ENCODE data around the gene TMEM215. TPM values are rescaled to one million over a fixed set of nuclear protein-coding genes. Genes with fewer than 3 reads are reported as not detected.
"Not testable (repeated sequence)": the region's sequence is repeated elsewhere in the genome, so short reads cannot be mapped to it uniquely, and the experiment has no call there.

The TMEM215 gene, protein sequence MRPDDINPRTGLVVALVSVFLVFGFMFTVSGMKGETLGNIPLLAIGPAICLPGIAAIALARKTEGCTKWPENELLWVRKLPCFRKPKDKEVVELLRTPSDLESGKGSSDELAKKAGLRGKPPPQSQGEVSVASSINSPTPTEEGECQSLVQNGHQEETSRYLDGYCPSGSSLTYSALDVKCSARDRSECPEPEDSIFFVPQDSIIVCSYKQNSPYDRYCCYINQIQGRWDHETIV
- total RNA-seq: not detected in 2 replicates

DNA sequence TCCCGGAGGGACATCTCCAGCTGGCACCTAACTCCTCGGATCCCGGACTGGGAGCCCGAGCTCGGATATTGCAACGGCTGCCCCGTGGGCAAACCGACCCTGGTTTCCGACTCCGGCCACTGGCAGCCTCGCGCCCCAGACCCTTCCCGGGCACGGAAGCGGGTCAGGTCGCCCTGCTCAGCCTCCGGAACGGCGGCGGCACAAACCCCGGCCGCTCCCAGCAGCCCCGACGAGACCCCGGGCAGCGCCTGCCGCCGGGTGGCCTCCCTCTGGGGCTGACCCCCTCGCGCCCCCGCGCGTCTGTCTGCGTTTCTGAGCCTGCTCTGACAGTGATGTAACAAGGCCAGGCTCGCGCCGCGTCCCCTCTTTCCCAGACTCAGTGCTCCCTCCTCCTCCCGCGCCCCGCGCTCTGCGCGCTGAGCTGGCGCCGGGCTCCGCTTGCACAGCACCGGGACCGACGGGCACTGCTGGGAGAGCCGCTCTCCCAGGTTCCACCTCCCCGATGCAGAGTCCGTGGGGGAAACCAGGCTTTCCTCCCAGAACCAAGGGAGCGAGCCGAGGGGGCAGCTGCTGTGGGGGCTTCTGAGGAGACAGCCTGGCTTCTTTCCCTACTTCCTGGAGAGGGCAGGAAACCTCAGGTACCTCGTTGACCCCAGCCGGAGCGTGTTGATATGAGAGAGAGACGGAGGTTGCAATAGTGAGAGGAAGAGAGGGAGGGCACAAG, at the start of gene TMEM215:
Gene TMEM215 (plus strand): TSS at position 373 of the 724 bp plus-strand sequence. CDS start 644 bp downstream, outside the sequence.
- no peak for DNase-seq (ENCODE audit: low read depth)

DNA sequence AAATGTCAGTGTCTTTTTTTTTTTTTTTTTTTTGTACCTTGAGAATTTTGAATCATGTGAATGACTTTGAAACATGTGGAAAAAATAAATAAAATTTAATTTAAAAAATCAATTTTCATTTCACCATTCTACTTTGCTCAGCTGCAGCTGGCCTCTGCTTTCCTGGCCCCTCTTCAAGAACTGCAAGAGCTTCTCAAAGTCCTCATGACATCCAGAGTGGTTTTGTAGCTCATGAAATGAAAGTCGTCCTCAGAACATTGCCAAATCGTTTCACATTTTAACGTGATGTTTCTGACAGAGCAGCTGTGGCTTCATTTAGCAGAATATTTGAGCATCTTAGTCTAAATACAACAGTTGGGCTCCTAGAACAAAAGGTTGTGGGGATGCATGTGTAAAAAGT, 47.9 kb upstream of the TMEM215 start:
- DNase-seq (ENCODE audit: low read depth): no peak

DNA sequence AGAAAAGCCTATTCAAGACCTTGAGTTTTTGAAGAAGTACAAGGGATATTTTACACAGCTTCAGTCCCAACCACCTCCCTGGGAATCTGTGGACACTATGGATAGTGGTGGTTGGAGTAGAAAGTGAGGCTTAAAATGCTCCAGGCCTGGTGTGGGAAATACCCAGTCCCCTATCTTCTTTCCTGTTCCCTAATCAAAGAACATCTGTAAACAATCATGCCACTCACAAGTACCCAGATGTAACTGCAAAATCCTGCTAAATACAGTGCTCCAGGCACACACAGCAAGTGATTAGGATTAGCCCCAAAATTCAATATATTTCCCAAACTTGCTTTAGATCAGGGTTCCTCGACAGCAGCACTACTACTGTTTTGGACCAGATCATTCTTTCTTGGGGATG, 46.0 kb upstream of the TMEM215 start:
- DNase-seq (ENCODE audit: low read depth): no peak

DNA sequence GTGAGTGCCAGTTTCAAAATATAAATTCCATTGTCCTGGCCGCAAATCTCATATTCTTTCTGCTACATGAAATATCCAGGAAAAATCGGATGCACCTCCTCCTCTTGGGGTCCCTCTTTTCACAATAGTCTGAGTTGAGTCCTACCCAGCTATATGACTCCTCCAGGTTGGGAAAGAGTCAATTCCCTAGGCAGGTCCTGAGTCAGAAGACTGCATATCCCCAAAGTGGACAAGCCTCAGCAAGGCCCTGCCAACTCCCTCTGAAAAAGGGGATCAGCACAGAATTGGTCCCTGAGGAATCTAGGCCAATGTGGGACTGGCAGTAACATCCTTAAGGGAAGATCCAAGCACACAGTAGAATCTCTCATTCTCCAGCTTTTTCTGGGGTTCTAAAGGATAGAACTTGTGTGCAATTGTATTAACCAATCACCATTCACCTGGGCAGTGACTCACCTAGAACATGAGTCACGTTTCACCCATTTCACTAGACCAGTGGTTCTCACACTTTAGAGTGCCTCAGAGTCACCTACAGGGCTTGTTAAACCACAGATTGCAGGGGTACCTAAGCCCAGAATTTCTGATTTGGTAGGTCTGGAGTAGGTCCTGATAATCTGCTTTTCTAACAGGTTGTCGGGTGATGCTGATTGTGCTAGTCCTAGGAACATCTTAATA, 44.7 kb upstream of the TMEM215 start:
- peak; percentile 22 for DNase-seq (ENCODE audit: low read depth)

DNA sequence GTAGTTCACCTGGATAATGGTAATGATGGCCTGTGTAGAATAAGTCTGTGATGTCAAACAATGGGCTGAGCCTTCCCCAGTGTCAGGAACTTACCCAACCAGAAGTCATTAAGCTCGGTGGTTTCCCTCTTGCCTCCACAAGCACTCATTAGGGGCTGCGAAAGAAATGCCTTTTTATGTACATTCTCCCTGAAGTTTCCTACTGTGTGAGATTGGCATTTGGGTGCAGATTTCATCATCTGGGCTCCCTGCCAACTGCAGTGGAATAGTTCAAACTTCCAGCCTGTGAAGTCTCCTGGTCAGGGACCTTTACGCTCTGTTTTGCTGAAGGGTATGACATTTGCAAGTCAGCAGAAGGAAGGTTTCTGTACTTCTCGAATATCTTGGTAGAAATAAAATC, 41.6 kb upstream of the TMEM215 start:
- peak; percentile 48 for DNase-seq (ENCODE audit: low read depth)

DNA sequence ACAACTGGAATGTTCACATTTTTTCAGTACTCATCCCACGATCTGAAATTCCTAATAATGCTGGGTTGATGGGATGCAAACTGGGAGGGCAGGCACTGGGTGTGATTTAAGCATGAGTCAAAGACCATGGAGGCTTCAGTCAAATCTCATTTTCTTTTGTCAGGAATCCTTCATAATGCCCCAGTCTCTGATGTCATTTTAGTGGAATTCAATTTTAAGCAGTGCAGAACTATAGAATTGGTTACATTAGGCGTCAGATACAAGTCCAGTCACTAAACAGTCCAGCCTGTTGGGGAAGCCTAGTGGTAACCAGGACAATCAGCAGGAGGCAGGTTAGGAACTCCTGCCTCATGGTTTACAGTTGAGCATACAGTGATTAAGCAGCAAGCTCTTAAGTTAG, 41.0 kb upstream of the TMEM215 start:
- no peak for DNase-seq (ENCODE audit: low read depth)

DNA sequence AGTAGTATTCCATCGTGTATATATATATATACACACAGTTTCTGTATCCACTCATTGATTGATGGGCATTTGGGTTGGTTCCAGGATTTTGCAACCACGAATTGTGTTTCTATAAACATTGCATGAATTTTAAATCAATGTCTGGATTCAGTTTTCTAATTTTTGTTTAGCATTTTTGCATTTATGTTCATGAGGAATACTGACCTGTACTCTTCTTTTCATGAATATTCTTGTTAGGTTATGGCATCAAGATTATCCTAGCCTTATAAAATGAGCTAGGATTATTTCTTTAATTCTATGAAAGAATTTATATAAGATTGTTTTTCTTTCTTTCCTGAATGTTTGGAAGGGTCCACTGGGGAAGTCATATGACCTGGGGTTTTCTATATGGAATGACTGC, 35.3 kb upstream of the TMEM215 start:
- no peak for DNase-seq (ENCODE audit: low read depth)

DNA sequence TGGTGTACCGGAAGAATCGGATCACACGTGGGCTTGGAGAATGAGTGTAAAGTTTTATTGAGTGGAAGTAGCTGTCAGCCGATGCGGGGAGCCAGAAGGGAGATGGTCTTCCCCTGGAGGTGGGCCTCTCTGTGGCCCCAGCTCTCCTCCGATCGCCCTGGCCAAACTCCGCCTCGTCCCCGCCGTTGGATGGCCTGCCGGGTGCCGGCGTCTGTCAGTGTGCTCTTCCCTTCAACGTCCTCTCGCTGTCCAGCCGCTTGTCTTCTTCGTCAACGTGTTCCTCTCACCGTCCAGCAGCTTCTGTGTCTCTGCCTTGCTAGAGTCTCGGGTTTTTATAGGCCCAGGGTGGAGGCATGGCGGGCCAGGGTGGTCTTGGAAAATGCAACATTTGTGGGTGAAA, 27.6 kb upstream of the TMEM215 start:
- DNase-seq (ENCODE audit: low read depth): no peak

DNA sequence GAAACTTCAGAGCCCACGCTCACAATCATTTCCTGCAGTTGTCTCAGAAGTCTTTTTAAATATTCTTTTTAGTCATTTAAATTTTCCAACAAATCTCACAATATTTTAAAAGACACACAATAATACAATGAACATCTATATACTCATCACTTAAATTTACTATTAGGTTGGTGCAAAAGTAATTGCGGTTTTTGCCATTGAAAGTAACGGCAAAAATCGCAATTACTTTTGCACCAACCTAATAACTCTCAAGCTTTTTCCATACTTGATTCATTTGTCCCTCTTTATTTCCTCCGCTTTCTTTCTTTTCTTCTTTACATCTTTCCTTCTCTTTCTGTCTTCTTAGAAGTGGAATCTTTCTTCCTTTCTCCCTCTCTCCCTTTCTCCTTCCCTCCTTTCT, 19.2 kb upstream of the TMEM215 start:
- DNase-seq (ENCODE audit: low read depth): no peak

DNA sequence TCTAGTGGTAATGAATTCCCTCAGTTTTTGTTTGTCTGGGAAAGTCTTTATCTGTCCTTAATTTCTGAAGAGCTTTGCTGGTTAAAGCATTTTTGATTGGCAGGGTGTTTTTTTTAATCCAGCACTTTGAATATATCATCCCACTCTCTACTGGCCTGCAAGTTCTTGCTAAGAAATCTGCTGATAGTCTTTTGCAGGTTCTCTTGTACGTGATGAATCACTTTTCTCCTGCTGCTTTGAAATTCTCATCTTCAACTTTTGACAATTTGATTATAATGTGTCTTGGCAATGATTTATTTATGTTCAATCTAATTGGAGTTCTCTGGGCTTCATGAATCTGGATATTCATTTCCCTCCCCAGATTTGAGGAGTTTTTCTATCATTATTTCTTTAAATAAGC, 8.1 kb upstream of the TMEM215 start:
- no peak for DNase-seq (ENCODE audit: low read depth)

DNA sequence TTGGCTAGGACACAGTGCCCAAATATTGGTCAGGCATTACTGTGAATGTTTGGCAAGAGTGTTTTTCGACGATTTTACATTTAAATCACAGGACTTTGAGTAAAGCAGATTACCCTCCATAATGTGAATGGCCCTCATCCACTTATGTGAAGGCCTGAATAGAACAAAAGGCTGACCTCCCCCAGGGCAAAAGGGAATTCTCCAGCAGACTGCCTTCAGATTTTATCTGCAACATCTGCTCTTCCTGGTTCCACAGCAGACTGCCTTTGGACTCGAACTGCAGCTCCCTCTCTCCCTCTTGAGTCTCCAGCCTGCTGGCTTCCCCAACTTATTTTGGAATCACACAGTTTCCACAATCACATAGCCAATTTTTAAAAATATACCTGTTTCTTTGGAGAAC, 7.1 kb upstream of the TMEM215 start:
- no peak for DNase-seq (ENCODE audit: low read depth)

DNA sequence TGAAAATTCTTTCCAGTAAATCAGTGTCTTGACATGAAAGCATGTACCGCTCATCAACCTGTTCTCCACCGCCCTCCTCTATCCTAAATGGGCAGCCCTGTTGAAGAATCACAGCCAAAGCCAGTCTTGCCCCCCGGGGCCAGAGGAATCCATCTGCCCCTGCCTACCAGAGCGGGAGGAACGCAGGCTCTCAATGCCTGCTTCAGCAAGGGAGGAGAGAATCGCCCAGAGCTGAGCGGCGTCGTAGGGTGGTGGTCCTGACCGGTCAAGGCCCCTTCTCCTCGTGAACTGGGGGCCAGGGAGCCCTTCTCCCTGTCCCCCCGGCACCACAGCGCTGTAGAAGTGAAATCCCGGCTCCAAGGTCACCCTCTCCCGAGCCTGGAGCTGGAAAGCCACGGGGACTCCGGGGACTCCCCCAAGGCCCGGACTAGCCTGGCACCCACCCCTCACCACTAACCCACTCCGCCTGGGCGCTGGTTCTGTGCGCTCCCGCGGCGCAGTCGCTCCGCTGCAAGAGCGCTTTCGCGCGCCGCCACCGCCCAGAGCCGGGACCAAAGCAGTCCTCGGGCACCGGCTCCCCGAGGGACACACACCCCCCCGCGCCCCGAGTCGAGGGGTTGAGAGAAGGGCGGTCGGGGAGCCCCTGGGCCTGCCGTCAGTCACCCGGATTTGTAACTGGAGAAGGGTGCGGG, 718 bp upstream of the TMEM215 start:
- DNase-seq (ENCODE audit: low read depth): no peak

DNA sequence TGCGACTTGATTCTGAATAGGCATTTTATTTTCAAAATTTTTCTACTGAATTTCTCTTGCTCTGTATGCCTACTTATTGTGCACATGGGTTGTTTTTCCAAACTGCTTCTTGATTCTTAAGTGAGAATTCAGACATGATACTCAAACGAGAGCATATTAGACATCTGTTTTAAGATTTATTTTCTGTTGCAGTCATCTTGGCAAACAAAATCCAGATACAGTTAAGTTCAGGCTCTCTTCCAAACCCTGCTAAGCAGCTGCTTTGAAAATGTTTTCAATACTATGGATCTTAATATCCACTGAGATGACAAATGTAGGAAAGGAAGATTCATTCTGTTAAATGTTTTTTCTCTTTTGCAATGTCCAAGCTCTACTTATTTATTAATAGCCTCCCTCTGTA, 4.5 kb downstream of the TMEM215 start:
- DNase-seq (ENCODE audit: low read depth): no peak

DNA sequence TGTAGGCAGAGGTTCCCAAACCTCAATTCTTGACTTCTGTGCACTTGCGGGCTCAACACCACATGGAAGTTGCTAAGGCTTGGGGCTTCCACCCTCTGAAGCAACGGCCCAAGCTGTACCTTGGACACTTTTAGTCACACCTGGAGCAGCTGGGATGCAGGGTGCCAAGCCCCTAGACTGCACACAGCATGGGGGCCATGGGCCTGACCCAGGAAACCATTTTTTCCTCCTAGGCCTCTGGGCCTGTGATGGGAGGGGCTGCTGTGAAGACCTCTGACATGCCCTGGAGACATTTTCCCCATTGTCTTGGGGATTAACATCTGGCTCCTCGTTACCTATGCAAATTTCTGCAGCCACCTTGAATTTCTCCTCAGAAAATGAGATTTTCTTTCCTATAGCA, 12.7 kb downstream of the TMEM215 start:
- DNase-seq (ENCODE audit: low read depth): not testable (repeated sequence)

DNA sequence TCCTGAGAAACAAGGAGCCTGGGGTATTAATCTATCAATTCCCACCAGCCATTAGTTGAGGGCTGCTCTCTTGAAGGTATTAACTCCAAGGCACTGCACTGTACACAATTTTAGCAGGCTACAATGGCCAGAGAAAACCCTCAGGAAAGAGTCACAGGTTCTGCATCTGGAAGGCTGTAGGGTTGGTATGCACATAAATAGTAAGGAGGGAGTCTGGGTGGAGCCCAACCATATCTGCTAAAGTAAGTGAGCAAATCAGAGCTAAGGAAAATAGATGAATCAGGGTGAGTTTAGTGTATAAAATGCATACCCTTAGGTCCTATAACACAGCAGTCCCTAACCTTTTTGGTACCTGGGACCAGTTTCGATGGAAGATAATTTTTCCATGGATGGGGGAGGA, 18.2 kb downstream of the TMEM215 start:
- no peak for DNase-seq (ENCODE audit: low read depth)

DNA sequence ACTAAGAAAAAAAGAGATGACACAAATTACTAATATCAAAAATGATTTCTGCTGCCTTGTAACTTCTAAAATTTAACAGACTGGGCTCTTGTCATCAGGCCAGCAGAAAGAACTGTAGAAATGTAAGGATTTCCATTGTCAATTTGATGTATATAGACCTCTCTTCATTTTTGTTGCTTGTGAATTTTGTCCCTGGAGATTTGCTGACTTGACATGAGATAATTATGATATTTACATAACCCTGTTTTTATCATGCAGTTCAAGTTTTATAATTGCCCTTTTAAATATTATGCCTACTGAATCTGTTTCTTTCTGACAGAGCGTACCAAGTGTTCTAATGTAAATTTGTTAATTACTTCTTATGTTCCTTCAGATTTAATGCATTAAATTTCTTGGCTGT, 23.9 kb downstream of the TMEM215 start:
- no peak for DNase-seq (ENCODE audit: low read depth)

DNA sequence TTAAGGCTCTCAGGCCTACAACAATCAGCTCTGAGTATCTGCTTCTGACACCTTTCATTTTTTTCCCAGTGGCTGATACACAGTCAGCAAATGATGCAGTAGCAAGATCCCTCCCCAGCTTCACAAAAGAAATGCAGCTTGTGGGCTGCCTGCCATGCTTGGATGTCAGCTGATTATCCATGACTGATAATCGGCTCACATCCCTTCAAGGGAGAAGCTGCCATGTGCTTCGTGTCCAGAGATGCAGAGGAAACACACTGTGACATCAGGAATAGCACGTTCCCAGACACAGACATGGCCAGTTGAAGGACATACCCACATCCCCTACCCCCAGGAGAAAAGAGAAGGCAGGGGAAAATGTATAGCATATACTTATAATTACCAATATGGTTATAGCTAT, 27.9 kb downstream of the TMEM215 start:
- DNase-seq (ENCODE audit: low read depth): no peak

DNA sequence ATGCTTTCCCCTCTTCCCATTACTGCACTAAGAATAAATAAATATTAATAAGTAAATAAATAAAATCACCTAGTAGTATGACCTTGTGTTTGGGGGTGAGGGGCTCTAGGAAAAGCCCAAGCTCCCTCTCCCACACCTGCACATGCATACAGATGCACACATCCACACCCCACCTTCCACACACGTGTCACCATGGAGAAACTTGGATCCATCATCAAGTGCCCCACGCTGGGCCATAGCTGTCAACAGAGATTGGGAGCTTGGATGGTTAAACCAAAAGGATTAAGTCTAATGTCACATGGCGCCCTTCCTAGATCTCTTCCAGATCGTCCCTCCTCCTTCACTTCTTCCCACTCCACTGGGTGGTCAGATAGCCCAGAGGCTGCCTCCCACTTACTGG, 37.0 kb downstream of the TMEM215 start:
- DNase-seq (ENCODE audit: low read depth): no peak

DNA sequence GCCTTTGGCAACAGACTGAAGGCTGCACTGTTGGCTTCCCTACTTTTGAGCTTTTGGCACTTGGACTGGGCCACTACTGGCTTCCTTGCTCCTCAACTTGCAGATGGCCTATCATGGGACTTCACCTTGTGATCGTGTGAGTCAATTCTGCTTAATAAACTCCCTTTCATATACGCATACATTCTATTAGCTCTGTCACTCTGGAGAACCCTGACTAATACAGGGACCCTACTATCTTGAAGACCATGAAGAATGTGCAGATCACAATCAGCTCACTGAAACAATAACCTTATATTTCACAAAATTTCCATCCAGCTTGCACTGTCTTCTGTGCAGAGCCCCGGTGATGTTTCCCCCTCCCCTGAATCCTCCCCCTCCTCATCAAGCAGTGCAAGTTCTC, 39.8 kb downstream of the TMEM215 start:
- DNase-seq (ENCODE audit: low read depth): no peak

DNA sequence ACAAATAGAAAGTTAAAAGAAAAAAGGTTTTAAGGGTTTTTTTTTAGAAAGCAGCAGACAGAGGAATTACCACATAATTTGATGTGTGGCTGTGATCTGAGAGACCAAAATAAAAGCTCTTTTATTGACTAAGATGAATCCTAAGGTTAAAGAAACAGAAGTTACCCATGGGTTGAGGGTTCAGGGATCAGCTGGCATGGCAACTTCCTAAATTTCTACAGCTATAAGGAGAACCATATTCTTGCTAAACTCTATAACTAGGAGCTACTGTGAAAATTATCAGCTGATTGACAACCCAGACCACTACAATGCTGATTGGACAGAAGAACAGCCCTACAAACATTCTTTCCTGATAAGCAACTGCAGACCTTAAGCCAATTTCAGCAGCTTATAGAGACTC, 40.2 kb downstream of the TMEM215 start:
- no peak for DNase-seq (ENCODE audit: low read depth)

DNA sequence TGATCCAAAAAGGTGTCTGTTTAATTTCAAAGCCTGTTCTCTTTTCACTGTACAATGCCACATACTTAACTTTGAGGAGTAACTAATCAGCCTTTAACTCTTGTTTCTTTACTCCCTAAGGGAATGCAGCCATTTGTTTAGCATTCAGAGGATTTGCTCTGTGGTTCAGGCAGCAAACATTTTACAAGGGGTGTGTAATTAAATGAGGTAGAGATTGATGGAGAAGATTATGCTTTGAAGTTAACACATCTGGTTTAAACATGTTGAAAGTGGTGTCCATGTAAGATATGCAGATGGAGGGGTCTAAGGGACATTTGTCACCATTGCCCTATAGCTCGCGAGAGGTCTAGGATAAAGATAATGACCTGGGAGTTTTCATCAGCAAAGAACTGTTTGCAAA, 41.9 kb downstream of the TMEM215 start:
- DNase-seq (ENCODE audit: low read depth): no peak

DNA sequence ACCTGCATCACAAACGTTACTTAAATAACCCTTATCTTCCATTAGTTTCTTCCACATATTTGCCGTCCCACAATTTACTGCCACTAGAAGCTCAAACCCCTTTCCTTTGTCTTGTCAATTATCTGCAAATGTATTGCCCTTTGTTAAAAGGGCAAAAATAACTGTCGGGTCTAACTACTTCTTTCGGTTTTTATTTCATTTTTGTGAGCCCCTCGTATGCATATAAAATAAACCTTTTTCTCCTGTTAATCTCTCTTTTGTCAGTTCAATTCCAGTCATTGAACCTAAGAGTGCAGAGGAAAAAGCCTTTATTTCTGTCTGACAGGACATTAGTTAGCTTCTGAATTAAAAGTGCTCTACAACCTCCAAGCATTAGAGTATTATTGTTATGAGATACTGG, 45.5 kb downstream of the TMEM215 start:
- no peak for DNase-seq (ENCODE audit: low read depth)

DNA sequence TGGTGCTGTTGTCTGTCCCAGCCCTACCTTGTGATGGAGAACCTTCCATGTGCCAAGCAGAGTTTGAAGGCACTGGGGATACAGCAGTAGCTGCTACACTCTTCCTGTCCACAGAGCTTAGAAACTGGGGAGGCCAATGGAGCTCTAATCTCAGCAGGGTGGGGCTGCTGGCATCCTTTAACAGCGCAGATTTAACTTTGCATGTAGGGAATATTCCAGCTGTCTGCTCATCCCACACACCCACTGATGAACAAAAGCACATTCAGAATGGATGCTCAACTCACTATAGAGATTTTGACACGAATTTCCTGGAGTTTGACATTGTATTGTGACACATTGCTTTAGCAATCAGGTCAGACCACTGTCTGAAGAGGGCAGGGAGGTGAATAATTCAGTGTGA, 49.0 kb downstream of the TMEM215 start:
- no peak for DNase-seq (ENCODE audit: low read depth)

Measured in renal cortical epithelial cell (primary cell).